Heart left ventricle (tissue), 16 donors: ENCODE measurements around the gene MAST4. TPM values are rescaled to one million over a fixed set of nuclear protein-coding genes. Genes with fewer than 3 reads are reported as not detected.
A peak's percentile ranks its signal among the peaks of the same experiment; 100 is the strongest.

Experiments used
- ATAC-seq, 4 donors: fragments of 200-7000 bp; cut with Tn5 transposase; one replicate each; pipeline ENCODE4 v1.9.1; 2020 to 2022; ENCODE audit warnings: moderate library complexity in 4 of 4, mild to moderate bottlenecking in 3 of 4, moderate number of reproducible peaks in 1 of 4
- DNase-seq, 5 donors: peaks; one replicate each; pipeline ENCODE4 v3.0.0-alpha.2; 2020
- H3K27ac ChIP-seq, 12 donors: fragments of 200-600 bp; sonication (generic) in 4 of 12; one replicate each; pipeline versions ENCODE4 v1.5.0 to v1.8.0; 2016 to 2022; ENCODE audit warnings: mild to moderate bottlenecking in 2 of 12
- H3K27me3 ChIP-seq, 9 donors: fragments of 200-600 bp; sonication (generic) in 2 of 9; one replicate each; pipeline versions ENCODE4 v1.5.1 to v1.8.0; 2016 to 2022; ENCODE audit warnings: mild to moderate bottlenecking in 3 of 9
- H3K36me3 ChIP-seq, 9 donors: fragments of 200-600 bp; sonication (generic) in 2 of 9; one replicate each; pipeline versions ENCODE4 v1.5.0 to v1.8.0; 2018 to 2022; ENCODE audit warnings: mild to moderate bottlenecking in 2 of 9
- H3K4me1 ChIP-seq, 12 donors: fragments of 200-600 bp; sonication (generic) in 4 of 12; one replicate each; pipeline versions ENCODE4 v1.5.0 to v1.8.0; 2016 to 2022; ENCODE audit warnings: mild to moderate bottlenecking in 3 of 12
- H3K4me3 ChIP-seq, 12 donors: fragments of 200-600 bp; sonication (generic) in 4 of 12; one replicate each; pipeline versions ENCODE4 v1.5.0 to v1.8.0; 2017 to 2022; ENCODE audit warnings: mild to moderate bottlenecking in 9 of 12, moderate library complexity in 4 of 12
- H3K9me3 ChIP-seq, 12 donors: fragments of 200-600 bp; sonication (generic) in 4 of 12; one replicate each; pipeline versions ENCODE4 v1.5.0 to v1.8.0; 2016 to 2022; ENCODE audit warnings: mild to moderate bottlenecking in 1 of 12
- POLR2A ChIP-seq, 2 donors: fragments of 450-650 bp; IDR thresholded peaks; one replicate each; pipeline ENCODE4 v1.6.1; 2017; ENCODE audit warnings: antibody characterized with exemption in 2 of 2, mild to moderate bottlenecking in 2 of 2, moderate library complexity in 2 of 2
- WGBS, 4 donors: extraction: QIAGEN DNeasy Blood & Tissue Kit in 2 of 4; methylation state at CpG; one replicate each; pipeline versions ENCODE4 v1.1.5 to v1.1.7; 2013 to 2018; 5-methylcytosine and 5-hydroxymethylcytosine counted together
- intact Hi-C, 10 donors: fragments of 100-400 bp; cut with DNase I; formaldehyde crosslinking; loops; one replicate each; pipeline versions ENCODE4 v1.11.1 to v1.14.2; 2022
- polyA plus RNA-seq, 2 donors: library from polyadenylated mRNA; stranded (reverse); fragments of 200-250 nt; gene quantifications; one replicate each; pipeline ENCODE4 v1.2.3, GENCODE V29; 2013
- total RNA-seq, 9 donors: library from RNA; depleted of rRNA in 2 of 9; stranded (reverse); fragments of >200 nt in 2 of 9; fragmentation: NEBNext Ultra II Directional in 3 of 9; extraction: Animal tissue kit (Norgen Biotek cat#: 25700) in 3 of 9; gene quantifications; one replicate each; pipeline versions ENCODE4 v1.1.0 to v1.2.4, GENCODE V29; 2016 to 2023
- TF ChIP-seq, protein P1 (sequence below), 12 donors: fragments of 200-600 bp; sonication (generic) in 4 of 12; IDR thresholded peaks; one replicate each; pipeline versions ENCODE4 v1.5.0 to v1.8.0; 2018 to 2022; ENCODE audit warnings: antibody characterized with exemption in 12 of 12, mild to moderate bottlenecking in 5 of 12
- donor health status: ischemic (EF 13 %, LVEDD 7.1; RV severe dilation, severe dysfunction).
- donor health status: healthy with polysubstance abuse.
- donor health status: DM: no; HTN: yes; CAD: no.
- donor health status: DM: no; HTN: no; CAD: no.
- donor health status: ischemic (EF 25% LVEDD 6.9; RV normal size, moderate dysfunction).
- donor health status: ischemic (EF 25% LVEDD 5.7; RV mildly dilated, moderate dysfunction).
- donor health status: healthy.
- donor health status: DM: yes; HTN: yes; CAD: no.
- donor health status: ischemic (EF 35%, LVEDD 5.7; RV mildly dilated, moderate dysfunction).
- donor health status: nonischemic (EF 11% LVEDD 7.7; RV severe dilation, severe dysfunction).
- donor health status: DM: yes; HTN: yes; CAD: no.
- donor health status: PGD.
- donor health status: ischemic (EF 29% LVEDD 5.4; RV normal size, mild dysfunction).
- donor health status: nonischemic (EF 23%, LVEDD 6.1; RV moderate dilation, normal function).

Gene MAST4
- total and polyA plus RNA-seq, 11 donors = 26.8 to 96.2 (median 68.1) TPM

DNA sequence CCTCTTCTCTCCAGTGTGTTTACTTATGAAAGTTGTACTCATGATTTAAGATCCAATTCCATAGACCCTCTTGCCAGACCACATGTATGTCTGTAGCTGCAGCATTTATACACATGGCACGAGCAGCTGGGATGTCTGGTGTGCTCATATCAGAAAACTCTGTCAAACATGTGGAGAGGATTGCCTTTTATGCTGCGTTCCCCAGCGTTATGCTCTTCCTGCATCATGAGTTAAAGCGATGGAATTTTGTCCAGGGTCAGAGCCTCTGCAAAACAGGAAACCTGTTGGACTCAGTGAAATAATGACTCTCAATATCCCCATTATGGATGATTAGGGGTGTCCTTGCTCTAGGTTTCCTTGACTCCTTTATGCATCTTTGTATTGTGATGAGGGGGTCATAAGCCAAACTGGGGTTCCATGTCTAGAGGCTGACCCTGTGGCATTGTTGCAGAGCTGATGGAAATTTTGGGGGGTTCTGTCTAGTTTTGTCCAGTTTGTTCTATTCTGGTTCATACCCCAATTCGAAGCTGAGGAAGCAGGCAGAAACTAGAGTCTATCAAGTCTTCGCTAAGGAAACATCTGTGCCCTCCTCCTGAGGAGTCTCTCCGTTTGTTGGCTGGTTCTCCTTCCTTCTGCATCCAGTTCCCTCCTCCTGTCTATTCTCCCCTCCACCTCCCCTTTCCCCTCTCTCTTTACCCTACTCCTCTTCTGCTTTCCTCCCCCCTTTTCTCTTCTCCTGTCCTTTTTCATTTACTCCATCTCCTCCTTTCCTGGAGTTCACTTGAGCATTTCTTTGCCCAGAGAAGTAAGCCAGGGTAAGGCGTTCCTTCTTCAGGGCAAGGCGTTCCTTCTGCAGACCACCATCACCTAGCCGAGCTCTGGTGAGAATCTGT is 252.8 kb downstream of the MAST4 start:
- no peaks in the 10 kb centered on the region for H3K36me3 ChIP-seq
- no peak for ATAC-seq
- no peaks in the 10 kb centered on the region for H3K9me3 ChIP-seq
- 48 to 55% (median 52%) methylated on average over 10 of the region's 10 CpGs for WGBS, 4 donors
- TF ChIP-seq, protein P1, sequence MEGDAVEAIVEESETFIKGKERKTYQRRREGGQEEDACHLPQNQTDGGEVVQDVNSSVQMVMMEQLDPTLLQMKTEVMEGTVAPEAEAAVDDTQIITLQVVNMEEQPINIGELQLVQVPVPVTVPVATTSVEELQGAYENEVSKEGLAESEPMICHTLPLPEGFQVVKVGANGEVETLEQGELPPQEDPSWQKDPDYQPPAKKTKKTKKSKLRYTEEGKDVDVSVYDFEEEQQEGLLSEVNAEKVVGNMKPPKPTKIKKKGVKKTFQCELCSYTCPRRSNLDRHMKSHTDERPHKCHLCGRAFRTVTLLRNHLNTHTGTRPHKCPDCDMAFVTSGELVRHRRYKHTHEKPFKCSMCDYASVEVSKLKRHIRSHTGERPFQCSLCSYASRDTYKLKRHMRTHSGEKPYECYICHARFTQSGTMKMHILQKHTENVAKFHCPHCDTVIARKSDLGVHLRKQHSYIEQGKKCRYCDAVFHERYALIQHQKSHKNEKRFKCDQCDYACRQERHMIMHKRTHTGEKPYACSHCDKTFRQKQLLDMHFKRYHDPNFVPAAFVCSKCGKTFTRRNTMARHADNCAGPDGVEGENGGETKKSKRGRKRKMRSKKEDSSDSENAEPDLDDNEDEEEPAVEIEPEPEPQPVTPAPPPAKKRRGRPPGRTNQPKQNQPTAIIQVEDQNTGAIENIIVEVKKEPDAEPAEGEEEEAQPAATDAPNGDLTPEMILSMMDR (IDR thresholded peaks at IDR 0.05) = no peak
- no peak for TF ChIP-seq POLR2A (IDR thresholded peaks at IDR 0.05)
- H3K4me3 ChIP-seq = no peak overlapping the region
- H3K27me3 ChIP-seq = no peaks in the 10 kb centered on the region
- peaks cover 0 to 52% (median 25%) of the 10 kb centered on the region in 12 donors for H3K4me1 ChIP-seq
- DNase-seq = no peak
- intact Hi-C loops = no loop called here
- H3K27ac ChIP-seq = no peak overlapping the region

DNA sequence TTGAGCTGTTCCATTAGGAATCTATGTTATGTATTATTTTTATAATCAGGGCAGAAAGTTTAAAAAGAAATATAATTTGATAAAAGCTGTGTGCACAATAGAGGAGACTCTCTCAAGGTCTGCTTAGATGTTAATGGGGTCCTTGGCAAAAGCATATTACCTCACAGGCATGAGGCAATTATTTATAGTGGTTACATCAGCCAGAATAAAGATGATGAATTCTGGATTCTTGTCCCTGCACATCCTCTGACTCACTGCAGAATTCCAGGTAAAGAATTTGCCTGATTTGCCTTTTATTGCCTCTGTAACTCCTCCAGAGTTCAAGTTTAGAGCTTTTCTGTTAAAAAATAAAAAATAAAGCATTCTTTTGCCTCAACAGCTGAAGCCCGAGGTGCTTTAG is 253.6 kb downstream of the MAST4 start:
- intact Hi-C loops = no loop called here
- Histone ChIP-seq H3K27me3 (no peaks in the 10 kb centered on the region), H3K4me1 (peaks cover 0 to 60% (median 25%) of the 10 kb centered on the region in 12 donors), H3K4me3 (no peak overlapping the region), H3K36me3 (no peaks in the 10 kb centered on the region), H3K27ac (no peak overlapping the region), H3K9me3 (no peaks in the 10 kb centered on the region)
- TF ChIP-seq, protein P1 (IDR thresholded peaks at IDR 0.05) = no peak
- no peak for TF ChIP-seq POLR2A (IDR thresholded peaks at IDR 0.05)
- peak in 1 of 4 donors; percentile 37 for ATAC-seq
- 84 to 96% (median 93%) methylated on average over 1 of the region's 1 CpG for WGBS, 4 donors
- DNase-seq = no peak

DNA sequence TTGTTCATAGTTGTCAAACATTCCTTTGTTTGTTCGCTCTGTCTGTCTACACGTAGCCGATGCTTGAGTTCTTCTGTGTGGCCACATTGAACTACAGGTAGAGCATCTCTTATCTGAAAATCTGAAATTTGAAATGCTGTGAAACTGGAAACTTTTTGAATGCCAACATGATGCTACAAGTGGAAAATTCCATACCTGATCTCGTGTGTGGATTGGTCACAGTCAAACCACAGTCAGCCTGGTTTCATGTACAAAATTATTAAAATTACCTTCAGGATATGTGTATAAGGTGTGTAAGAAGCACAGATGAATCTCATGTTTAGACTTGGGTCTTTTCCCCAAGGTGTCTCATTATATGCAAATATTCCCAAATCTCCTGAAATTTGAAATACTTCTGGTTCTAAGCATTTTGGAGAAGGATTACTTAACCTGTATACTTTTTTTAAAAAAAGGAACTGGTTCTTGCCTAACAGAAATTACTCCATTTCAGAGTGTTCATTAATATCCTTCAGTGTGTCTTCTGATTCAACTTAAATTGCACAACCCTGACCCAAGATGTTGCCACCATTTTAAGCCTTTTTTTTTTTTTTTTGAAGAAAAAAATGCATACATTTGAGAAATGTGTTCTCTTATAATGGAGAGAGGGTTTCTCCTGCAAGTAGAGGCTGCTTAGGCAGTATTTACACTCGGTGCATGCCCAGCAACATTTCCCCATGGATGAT is 254.3 kb downstream of the MAST4 start:
- intact Hi-C loops = no loop called here
- no peak overlapping the region for H3K27ac ChIP-seq
- no peak overlapping the region for H3K4me3 ChIP-seq
- peaks cover 0 to 61% (median 25%) of the 10 kb centered on the region in 12 donors for H3K4me1 ChIP-seq
- H3K36me3 ChIP-seq = no peaks in the 10 kb centered on the region
- ATAC-seq = no peak
- DNase-seq = no peak
- H3K27me3 ChIP-seq = no peaks in the 10 kb centered on the region
- WGBS, 4 donors = 87 to 90% (median 87%) methylated on average over 5 of the region's 5 CpGs
- TF ChIP-seq, protein P1 (IDR thresholded peaks at IDR 0.05) = no peak
- TF ChIP-seq POLR2A (IDR thresholded peaks at IDR 0.05) = no peak
- H3K9me3 ChIP-seq = no peaks in the 10 kb centered on the region

DNA sequence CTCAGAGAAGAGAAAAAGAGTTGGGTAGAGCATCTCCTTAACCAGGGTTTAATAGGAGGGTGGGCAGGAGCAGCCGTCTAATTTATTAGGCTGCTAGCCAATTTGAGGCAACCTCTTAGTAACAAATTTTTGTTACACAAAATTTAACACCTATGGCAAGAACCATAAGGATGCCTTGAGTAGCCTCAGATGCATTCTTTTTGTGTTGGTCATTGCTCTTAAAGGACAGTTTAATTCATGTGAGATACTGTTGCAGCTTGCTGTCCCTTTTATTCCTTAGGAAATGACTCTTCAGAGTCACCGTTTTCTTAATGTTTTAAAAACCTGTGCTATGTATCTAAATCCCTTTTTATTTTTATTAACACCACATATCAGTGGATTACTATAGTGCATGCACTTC is 255.1 kb downstream of the MAST4 start:
- Histone ChIP-seq H3K36me3 (no peaks in the 10 kb centered on the region), H3K27me3 (no peaks in the 10 kb centered on the region), H3K27ac (no peak overlapping the region), H3K4me3 (no peak overlapping the region), H3K9me3 (no peaks in the 10 kb centered on the region), H3K4me1 (peaks cover 0 to 61% (median 27%) of the 10 kb centered on the region in 12 donors)
- TF ChIP-seq, protein P1 (IDR thresholded peaks at IDR 0.05) = no peak
- no peak for TF ChIP-seq POLR2A (IDR thresholded peaks at IDR 0.05)
- intact Hi-C loops = no loop called here
- ATAC-seq (no peak), DNase-seq (no peak)
- 39 to 49% (median 46%) methylated on average over 2 of the region's 2 CpGs for WGBS, 4 donors
